Ishikawa (cell line): ENCODE data around the gene GMDS.

ENCODE experiments used
- CEBPB ChIP-seq: IDR thresholded peaks from 2 replicates; pipeline ENCODE4 v1.6.1; 2012
- CREB1 ChIP-seq: IDR thresholded peaks from 2 replicates; pipeline ENCODE4 v1.6.1; 2012; ENCODE audit warnings: low read depth
- EGR1 ChIP-seq: IDR thresholded peaks from 2 replicates; pipeline ENCODE4 v1.6.1; 2012
- EP300 ChIP-seq: IDR thresholded peaks from 2 replicates; pipeline ENCODE4 v1.6.1; 2012; ENCODE audit warnings: borderline replicate concordance
- FOXM1 ChIP-seq: IDR thresholded peaks from 2 replicates; pipeline ENCODE4 v1.6.1; 2012; ENCODE audit warnings: low read depth, borderline replicate concordance
- NFIC ChIP-seq: IDR thresholded peaks from 2 replicates; pipeline ENCODE4 v1.6.1; 2012
- RAD21 ChIP-seq: IDR thresholded peaks from 2 replicates; pipeline ENCODE4 v1.6.1; 2012; ENCODE audit warnings: low read depth
- TAF1 ChIP-seq: IDR thresholded peaks from 2 replicates; pipeline ENCODE4 v1.6.1; 2012; ENCODE audit warnings: low read depth, mild to moderate bottlenecking
- TCF12 ChIP-seq: IDR thresholded peaks from 2 replicates; pipeline ENCODE4 v1.6.1; 2012; ENCODE audit warnings: low read depth
- TEAD4 ChIP-seq: IDR thresholded peaks from 2 replicates; pipeline ENCODE4 v1.6.1; 2012
- YY1 ChIP-seq: IDR thresholded peaks from 2 replicates; pipeline ENCODE4 v1.6.1; 2012; ENCODE audit warnings: low read depth
- ZBTB7A ChIP-seq: IDR thresholded peaks from 2 replicates; pipeline ENCODE4 v1.6.1; 2012; ENCODE audit warnings: low read depth
- TF ChIP-seq, protein P1 (sequence below): IDR thresholded peaks from 2 replicates; pipeline ENCODE4 v1.6.1; 2012
- TF ChIP-seq, protein P2 (sequence below): IDR thresholded peaks from 2 replicates; pipeline ENCODE4 v1.6.1; 2012; ENCODE audit warnings: low read depth, mild to moderate bottlenecking
- TF ChIP-seq, protein P3 (sequence below): IDR thresholded peaks from 2 replicates; pipeline ENCODE4 v1.6.1; 2012

The GMDS gene

DNA sequence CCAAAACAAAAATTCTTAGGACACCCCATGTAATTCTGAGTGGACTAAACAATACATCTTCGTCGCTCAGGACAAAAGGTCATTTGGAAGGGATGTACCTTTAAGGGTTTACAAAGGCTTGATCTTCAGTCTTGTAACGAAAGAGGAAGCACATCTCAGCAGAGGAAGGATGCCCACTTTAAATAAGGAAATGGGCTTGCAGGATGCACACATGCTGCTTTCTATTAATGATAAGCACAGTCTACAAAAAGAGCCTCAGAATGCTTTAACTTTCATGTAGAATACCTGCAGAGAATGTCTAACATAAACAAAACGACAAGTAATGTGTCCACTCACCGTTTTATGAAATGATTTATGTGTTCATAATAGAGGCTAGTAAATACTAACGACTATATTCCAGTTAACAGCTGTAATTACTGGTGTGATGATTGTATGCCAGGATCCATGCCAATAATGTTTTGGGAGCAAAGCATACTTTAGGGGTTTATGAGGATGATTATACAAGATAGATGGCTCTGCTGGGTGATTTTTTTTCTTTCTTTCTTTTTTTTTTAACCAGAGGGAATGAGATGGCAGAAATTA lies 216.9 kb downstream of the GMDS start:
- TF ChIP-seq, protein P1, sequence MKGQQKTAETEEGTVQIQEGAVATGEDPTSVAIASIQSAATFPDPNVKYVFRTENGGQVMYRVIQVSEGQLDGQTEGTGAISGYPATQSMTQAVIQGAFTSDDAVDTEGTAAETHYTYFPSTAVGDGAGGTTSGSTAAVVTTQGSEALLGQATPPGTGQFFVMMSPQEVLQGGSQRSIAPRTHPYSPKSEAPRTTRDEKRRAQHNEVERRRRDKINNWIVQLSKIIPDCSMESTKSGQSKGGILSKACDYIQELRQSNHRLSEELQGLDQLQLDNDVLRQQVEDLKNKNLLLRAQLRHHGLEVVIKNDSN: no peak
- 0 out of 2 replicates have a peak, but pooled peaks have one; percentile 21 for TF ChIP-seq NFIC

DNA sequence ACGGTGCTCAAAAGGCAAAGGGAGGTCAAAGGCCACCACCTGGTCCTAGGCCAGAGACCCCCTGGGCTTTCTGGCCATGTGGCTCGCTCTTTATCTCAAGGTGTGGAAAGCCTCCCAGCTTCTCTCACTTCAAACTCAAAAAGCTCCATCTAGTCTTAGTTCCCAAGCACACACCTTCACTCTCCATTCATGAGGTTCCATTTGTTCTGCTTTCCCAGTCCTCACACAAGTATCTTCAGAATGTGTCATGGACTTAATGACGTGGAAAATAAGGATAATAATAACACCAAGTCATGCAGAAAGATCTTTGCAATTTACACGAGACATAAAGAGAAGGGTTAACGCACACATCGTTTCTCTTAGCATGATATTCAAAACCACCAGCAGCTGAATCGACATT lies 219.3 kb downstream of the GMDS start:
- TF ChIP-seq YY1: no peak
- TF ChIP-seq EGR1: no peak
- no peak for TF ChIP-seq NFIC
- no peak for TF ChIP-seq CREB1
- no peak for TF ChIP-seq TEAD4
- TF ChIP-seq EP300: no peak
- no peak for TF ChIP-seq TCF12
- no peak for TF ChIP-seq CEBPB
- no peak for TF ChIP-seq FOXM1
- TF ChIP-seq, protein P2, sequence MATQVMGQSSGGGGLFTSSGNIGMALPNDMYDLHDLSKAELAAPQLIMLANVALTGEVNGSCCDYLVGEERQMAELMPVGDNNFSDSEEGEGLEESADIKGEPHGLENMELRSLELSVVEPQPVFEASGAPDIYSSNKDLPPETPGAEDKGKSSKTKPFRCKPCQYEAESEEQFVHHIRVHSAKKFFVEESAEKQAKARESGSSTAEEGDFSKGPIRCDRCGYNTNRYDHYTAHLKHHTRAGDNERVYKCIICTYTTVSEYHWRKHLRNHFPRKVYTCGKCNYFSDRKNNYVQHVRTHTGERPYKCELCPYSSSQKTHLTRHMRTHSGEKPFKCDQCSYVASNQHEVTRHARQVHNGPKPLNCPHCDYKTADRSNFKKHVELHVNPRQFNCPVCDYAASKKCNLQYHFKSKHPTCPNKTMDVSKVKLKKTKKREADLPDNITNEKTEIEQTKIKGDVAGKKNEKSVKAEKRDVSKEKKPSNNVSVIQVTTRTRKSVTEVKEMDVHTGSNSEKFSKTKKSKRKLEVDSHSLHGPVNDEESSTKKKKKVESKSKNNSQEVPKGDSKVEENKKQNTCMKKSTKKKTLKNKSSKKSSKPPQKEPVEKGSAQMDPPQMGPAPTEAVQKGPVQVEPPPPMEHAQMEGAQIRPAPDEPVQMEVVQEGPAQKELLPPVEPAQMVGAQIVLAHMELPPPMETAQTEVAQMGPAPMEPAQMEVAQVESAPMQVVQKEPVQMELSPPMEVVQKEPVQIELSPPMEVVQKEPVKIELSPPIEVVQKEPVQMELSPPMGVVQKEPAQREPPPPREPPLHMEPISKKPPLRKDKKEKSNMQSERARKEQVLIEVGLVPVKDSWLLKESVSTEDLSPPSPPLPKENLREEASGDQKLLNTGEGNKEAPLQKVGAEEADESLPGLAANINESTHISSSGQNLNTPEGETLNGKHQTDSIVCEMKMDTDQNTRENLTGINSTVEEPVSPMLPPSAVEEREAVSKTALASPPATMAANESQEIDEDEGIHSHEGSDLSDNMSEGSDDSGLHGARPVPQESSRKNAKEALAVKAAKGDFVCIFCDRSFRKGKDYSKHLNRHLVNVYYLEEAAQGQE: no peak
- TF ChIP-seq, protein P3, sequence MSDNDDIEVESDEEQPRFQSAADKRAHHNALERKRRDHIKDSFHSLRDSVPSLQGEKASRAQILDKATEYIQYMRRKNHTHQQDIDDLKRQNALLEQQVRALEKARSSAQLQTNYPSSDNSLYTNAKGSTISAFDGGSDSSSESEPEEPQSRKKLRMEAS: no peak

DNA sequence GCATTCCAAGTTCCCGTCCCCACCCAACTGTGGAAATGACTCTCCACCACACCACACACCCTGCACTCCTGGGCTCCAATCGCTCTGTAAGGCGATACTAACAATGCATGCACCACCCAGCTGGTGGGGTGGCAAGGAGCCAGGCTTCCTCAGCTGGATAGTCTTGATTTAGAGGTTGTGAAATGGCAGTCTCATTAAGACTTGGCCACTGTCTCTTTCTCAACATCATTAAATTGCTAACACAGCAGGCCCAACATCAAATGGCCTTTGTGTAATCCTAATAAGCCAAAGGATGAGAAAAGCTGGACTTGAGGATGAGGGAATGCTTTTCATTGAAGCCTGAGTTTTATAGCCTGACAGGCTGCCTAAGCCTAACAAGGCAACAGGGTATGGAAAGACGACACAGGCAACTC lies 223.7 kb downstream of the GMDS start:
- TF ChIP-seq NFIC (peak; percentile 95), TCF12 (peak; percentile 88), TEAD4 (peak; percentile 67), YY1 (peak; percentile 16; the same call in 1 of the 2 replicates), FOXM1 (no peak), EP300 (peak; percentile 62; the same call in 1 of the 2 replicates), RAD21 (no peak), ZBTB7A (no peak), CEBPB (peak; percentile 89), EGR1 (no peak), CREB1 (no peak), TAF1 (no peak)
- TF ChIP-seq, protein P1: no peak
- TF ChIP-seq, protein P3: no peak
- TF ChIP-seq, protein P2: no peak

DNA sequence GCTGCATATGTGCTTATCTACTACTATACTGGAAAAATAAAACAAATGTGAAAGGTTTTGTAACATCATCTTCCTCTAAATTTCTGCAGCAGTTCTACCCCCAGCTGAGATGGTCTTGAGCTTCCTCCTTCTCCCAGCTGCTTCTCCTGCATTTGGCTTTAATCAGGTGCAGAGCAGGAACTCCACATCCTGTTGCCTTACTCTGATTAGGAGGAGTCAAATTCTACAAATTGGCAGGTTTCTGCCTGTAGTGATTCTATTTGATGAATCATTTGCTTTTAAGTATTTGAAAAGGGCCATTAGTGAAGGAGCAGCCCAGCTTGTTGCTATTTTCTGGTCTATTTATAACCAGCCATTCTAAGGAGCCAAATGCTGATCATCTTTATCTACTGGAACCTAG lies 224.5 kb downstream of the GMDS start:
- TF ChIP-seq TCF12 (no peak), NFIC (0 out of 2 replicates have a peak, but pooled peaks have one; percentile 7)

DNA sequence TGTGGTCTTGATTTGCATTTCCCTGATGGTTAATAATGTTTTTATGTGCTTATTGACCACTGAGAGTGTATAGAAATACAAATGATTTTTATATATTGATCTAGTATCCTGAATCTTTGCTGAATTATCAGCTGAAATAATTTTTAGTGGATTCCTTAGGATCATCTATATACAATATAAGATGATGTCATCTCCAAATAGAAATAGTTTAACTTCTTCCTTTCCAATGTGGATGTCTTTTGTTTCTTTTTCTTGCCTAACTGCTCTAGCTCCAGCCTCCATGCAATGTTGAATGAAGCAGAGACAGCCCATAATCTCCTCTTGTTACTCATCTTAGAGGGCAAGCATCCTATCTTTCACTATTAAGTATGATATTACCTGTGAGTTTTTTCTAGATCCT lies 226.4 kb downstream of the GMDS start:
- TF ChIP-seq TEAD4: no peak
- TF ChIP-seq NFIC: no peak
- TF ChIP-seq FOXM1: no peak
- TF ChIP-seq EP300: no peak
- TF ChIP-seq ZBTB7A: no peak
- TF ChIP-seq, protein P3: no peak
- TF ChIP-seq TCF12: no peak
- TF ChIP-seq, protein P2: no peak
- TF ChIP-seq CREB1: no peak
- no peak for TF ChIP-seq YY1
- no peak for TF ChIP-seq RAD21
- TF ChIP-seq EGR1: no peak
- no peak for TF ChIP-seq CEBPB
- TF ChIP-seq, protein P1: no peak
- no peak for TF ChIP-seq TAF1
